HG03103 (cell line): ENCODE measurements around the gene ZNF608.

Experiments
- ATAC-seq: cut with Tn5 transposase; IDR thresholded peaks from one replicate; pipeline ENCODE4 v1.9.1; 2021; ENCODE audit warnings: low read depth; ENCODE audit not compliant: unreplicated experiment

The ZNF608 gene, protein sequence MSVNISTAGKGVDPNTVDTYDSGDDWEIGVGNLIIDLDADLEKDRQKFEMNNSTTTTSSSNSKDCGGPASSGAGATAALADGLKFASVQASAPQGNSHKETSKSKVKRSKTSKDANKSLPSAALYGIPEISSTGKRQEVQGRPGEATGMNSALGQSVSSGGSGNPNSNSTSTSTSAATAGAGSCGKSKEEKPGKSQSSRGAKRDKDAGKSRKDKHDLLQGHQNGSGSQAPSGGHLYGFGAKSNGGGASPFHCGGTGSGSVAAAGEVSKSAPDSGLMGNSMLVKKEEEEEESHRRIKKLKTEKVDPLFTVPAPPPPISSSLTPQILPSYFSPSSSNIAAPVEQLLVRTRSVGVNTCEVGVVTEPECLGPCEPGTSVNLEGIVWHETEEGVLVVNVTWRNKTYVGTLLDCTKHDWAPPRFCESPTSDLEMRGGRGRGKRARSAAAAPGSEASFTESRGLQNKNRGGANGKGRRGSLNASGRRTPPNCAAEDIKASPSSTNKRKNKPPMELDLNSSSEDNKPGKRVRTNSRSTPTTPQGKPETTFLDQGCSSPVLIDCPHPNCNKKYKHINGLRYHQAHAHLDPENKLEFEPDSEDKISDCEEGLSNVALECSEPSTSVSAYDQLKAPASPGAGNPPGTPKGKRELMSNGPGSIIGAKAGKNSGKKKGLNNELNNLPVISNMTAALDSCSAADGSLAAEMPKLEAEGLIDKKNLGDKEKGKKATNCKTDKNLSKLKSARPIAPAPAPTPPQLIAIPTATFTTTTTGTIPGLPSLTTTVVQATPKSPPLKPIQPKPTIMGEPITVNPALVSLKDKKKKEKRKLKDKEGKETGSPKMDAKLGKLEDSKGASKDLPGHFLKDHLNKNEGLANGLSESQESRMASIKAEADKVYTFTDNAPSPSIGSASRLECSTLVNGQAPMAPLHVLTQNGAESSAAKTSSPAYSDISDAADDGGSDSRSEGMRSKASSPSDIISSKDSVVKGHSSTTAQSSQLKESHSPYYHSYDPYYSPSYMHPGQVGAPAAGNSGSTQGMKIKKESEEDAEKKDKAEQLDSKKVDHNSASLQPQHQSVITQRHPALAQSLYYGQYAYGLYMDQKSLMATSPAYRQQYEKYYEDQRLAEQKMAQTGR (N-terminal part only)

GRCh38 chr5:124745928-124746915 lies at the start of gene ZNF608:
Gene ZNF608 (minus strand): TSS chr5:124746639. CDS start chr5:124744989, 1,650 bp downstream.
- ATAC-seq = no peak

DNA sequence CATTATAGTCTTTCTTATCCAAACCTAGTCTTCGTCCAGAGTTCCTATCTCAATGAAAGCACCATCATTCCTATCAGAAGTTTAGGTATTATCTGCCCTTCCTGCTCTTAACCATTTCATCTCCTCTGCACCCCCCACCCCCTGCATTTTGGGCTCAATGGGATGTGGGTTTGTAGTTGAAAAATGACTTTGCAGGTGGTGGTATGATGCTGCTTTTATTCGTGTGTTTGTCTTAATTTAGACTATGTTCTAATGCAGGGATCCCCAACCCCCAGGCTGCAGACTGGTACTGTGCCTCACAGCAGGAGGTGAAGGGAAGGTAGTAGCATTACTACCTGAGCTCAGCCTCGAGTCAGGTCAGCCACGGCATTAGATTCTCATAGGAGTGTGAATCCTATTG lies 49.4 kb upstream of the ZNF608 start:
- ATAC-seq = no peak

- no peak for ATAC-seq
These were observed 44.7 kb upstream of the ZNF608 start for GRCh38 chr5:124790895-124791732.

DNA sequence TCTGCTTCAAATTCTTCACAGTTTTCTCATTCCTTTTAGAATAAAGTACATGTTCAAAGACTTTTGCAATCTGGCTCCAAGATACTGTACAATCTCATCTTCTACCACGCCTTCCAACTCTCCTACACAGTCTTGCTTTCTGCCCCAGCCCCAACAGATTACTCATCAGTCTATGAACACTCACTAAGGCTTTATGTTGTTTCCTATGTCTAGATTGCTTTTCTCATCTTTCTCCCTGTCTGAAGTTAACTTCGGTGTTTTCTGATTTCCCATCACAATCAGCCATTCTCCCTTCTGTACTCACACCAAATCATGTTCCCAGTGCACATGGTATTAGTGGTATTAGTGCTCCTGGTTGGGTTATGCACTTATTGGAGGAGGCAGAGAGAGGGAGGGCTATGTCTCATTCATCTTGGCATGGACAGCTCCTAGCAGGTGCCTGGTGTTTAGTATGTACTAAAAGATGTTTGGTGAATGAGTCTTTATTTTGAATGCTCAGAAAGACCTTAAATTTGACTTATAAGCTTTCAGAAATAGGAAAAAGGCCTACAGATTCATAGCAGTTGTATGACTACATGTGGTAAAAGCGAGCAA lies 44.0 kb upstream of the ZNF608 start:
- ATAC-seq = no peak

DNA sequence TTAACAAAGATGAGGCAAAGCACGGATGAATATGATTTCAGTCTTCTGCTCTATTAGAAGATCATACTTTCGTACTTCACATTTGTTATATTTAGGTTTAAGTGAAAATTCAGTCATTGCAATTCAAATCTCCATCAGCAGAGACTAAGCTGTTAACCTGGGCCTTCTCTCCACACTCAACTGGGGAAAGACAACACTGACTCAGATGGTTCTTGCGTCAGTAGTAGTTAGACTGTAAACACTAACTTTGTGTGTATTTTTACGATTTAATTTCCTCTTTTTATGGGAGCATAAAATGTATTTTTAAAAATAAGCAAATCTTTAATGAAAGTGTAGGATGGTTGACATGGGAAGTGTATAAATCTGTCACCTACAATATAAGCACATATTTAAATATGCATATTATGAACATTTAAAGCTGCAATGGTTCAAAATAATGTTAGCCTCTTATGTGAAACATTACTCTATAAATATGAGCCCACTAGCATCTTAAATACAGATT lies 42.7 kb upstream of the ZNF608 start:
- no peak for ATAC-seq

DNA sequence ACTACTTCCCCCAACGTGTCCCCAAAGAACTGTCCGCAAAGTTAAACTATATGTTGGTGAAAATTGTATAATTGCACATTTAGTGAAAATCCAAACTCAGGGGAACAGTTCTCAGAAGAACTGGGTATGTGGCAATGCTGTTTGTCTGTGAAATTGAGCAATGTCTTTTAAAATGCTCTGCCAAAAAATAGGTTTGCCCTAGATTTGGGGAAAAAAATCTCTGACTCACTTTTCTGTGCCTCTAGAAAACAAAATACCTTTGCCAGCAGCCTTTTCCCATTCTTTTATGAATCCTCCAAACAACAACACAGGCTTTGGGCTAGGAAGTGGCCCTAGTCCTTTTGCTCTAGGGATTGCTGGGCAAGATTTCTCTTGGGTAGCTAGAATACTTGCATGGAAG lies 37.4 kb upstream of the ZNF608 start:
- ATAC-seq = no peak

GRCh38 chr5:124783285-124783684 lies 36.8 kb upstream of the ZNF608 start:
- no peak for ATAC-seq

GRCh38 chr5:124782262-124782661 lies 35.8 kb upstream of the ZNF608 start:
- no peak for ATAC-seq

GRCh38 chr5:124780011-124780410 lies 33.6 kb upstream of the ZNF608 start:
- no peak for ATAC-seq

- ATAC-seq = no peak
These were observed 27.2 kb upstream of the ZNF608 start for GRCh38 chr5:124773315-124774311.

GRCh38 chr5:124772457-124773200 lies 26.2 kb upstream of the ZNF608 start:
- ATAC-seq = no peak

DNA sequence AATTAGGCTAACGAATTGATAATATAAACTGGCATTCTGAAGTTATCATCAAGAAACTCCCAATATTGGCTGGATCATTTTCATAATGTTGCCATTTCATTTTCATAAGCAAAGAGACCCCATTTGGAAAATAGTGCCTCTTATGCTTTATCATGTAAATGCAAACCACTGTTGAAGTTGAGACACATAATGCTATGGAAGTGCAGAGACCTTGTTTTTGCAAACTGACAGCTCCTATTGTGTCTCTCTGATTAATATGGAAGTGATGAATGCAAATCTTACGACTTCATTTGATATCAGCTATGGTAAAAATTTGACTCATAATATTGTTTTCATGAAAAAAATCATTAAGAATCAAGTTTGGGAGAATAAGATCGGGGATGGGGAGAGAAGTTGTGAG lies 25.3 kb upstream of the ZNF608 start:
- no peak for ATAC-seq

GRCh38 chr5:124764992-124765611 lies 18.7 kb upstream of the ZNF608 start:
- no peak for ATAC-seq

DNA sequence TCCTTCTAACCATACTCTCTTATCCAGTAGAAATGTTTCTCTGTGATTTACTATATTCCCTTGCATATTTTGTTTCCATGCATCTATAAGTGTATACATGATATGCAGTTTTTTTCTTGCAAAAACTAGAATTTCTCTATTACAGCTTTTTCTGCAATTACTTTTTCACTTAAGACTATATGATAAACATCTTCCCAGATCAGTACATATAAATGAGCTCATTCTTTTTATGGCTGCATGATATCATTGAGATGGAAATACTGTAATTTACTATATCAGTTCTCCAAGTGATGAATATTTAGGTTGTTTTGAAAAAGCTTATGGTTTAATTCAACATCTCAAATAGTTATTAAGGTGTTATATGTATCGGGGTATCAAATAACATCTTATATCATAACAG lies 18.1 kb upstream of the ZNF608 start:
- ATAC-seq = no peak

GRCh38 chr5:124761010-124761409 lies 14.6 kb upstream of the ZNF608 start:
- ATAC-seq = no peak

- no peak for ATAC-seq
These were observed 14.2 kb upstream of the ZNF608 start for GRCh38 chr5:124760608-124761007.
